Breast epithelium (tissue), 4 donors: Measurements from ENCODE around the gene FAM193A. TPM values are rescaled to one million over a fixed set of nuclear protein-coding genes. Genes with fewer than 3 reads are reported as not detected.
"Not testable (repeated sequence)": the region's sequence is repeated elsewhere in the genome, so short reads cannot be mapped to it uniquely, and the experiment has no call there.

Experiments used
- DNase-seq, 2 donors: peaks; one replicate each; pipeline ENCODE4 v3.0.0-alpha.2; 2019; ENCODE audit warnings: low spot score in 2 of 2
- H3K27ac ChIP-seq, 2 donors: fragments of 200-600 bp; sonication (generic) in 1 of 2; one replicate each; pipeline ENCODE4 v1.5.1; 2016 to 2019; ENCODE audit warnings: mild to moderate bottlenecking in 1 of 2
- H3K27me3 ChIP-seq, 2 donors: fragments of 200-600 bp; sonication (generic) in 1 of 2; one replicate each; pipeline versions ENCODE4 v1.5.1 to v1.6.0; 2017 to 2019; ENCODE audit warnings: control low read depth in 1 of 2, mild to moderate bottlenecking in 1 of 2
- H3K36me3 ChIP-seq: fragments of 200-600 bp; one replicate; pipeline ENCODE4 v1.5.1; 2019
- H3K4me1 ChIP-seq, 2 donors: fragments of 200-600 bp; sonication (generic); one replicate each; pipeline ENCODE4 v1.5.1; 2016 to 2019; ENCODE audit warnings: control low read depth in 1 of 2
- H3K4me3 ChIP-seq, 3 donors: fragments of 200-600 bp; sonication (generic); 1 replicate in 2 of 3; 2 replicates in 1 of 3; pipeline ENCODE4 v1.5.1; 2016 to 2019; ENCODE audit warnings: mild to moderate bottlenecking in 3 of 3, moderate library complexity in 2 of 3
- H3K9me3 ChIP-seq, 2 donors: fragments of 200-600 bp; sonication (generic) in 1 of 2; one replicate each; pipeline ENCODE4 v1.5.1; 2016 to 2019; ENCODE audit warnings: control low read depth in 1 of 2
- POLR2A ChIP-seq: fragments of 450-650 bp; IDR thresholded peaks from one replicate; pipeline ENCODE4 v1.6.1; 2016; ENCODE audit warnings: antibody characterized with exemption, mild to moderate bottlenecking, moderate library complexity
- POLR2AphosphoS5 ChIP-seq, 3 donors: sonication (generic); formaldehyde crosslinking; IDR thresholded peaks; one replicate each; pipeline ENCODE4 v1.6.1; 2017; ENCODE audit warnings: antibody characterized with exemption in 3 of 3
- intact Hi-C: fragments of 100-400 bp; cut with DNase I; formaldehyde crosslinking; loops from one replicate; pipeline ENCODE4 v1.15.1; 2023; ENCODE audit warnings: low total_unique reads
- total RNA-seq, 3 donors: library from RNA; depleted of rRNA; stranded (reverse); fragments of >200 nt; gene quantifications; one replicate each; pipeline ENCODE4 v1.1.0, GENCODE V29; 2016
- TF ChIP-seq, protein P1 (sequence below), 3 donors: fragments of 450-650 bp; IDR thresholded peaks; one replicate each; pipeline ENCODE4 v1.5.1; 2016 to 2017; ENCODE audit warnings: antibody characterized with exemption in 3 of 3, mild to moderate bottlenecking in 3 of 3, moderate library complexity in 3 of 3

The FAM193A gene
- total RNA-seq, 3 donors from 2014 or later = 24.5 to 26.5 (median 24.7) TPM

DNA sequence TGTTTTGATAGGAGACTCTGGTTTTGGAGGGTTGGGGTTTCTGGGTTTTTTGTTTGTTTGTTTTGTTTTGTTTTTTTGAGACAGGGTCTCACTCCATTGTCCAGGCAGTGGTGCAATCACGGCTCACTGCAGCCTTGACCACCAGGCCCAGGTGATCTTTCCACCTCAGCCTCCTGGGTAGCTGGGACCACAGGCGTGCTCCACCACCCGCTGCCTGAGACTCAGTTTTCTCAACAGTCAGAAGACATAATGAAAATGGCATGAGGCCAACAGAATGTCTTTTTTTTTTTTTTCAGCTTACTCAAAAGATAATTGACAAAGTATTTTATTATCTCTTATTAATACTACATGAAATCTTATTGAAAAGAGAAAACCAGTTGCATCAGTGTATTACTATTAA is 187.3 kb downstream of the FAM193A start:
- intact Hi-C loops = no loop called here
- H3K4me1 ChIP-seq = no peaks in the 10 kb centered on the region
- DNase-seq = no peak
- H3K27me3 ChIP-seq = no peaks in the 10 kb centered on the region
- H3K4me3 ChIP-seq = no peak overlapping the region
- TF ChIP-seq POLR2AphosphoS5 (IDR thresholded peaks at IDR 0.05) (no peak), POLR2A (no peak)
- TF ChIP-seq, protein P1, sequence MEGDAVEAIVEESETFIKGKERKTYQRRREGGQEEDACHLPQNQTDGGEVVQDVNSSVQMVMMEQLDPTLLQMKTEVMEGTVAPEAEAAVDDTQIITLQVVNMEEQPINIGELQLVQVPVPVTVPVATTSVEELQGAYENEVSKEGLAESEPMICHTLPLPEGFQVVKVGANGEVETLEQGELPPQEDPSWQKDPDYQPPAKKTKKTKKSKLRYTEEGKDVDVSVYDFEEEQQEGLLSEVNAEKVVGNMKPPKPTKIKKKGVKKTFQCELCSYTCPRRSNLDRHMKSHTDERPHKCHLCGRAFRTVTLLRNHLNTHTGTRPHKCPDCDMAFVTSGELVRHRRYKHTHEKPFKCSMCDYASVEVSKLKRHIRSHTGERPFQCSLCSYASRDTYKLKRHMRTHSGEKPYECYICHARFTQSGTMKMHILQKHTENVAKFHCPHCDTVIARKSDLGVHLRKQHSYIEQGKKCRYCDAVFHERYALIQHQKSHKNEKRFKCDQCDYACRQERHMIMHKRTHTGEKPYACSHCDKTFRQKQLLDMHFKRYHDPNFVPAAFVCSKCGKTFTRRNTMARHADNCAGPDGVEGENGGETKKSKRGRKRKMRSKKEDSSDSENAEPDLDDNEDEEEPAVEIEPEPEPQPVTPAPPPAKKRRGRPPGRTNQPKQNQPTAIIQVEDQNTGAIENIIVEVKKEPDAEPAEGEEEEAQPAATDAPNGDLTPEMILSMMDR (IDR thresholded peaks at IDR 0.05) = no peak
- no peaks in the 10 kb centered on the region for H3K36me3 ChIP-seq
- no peak overlapping the region for H3K27ac ChIP-seq
- H3K9me3 ChIP-seq = no peaks in the 10 kb centered on the region

DNA sequence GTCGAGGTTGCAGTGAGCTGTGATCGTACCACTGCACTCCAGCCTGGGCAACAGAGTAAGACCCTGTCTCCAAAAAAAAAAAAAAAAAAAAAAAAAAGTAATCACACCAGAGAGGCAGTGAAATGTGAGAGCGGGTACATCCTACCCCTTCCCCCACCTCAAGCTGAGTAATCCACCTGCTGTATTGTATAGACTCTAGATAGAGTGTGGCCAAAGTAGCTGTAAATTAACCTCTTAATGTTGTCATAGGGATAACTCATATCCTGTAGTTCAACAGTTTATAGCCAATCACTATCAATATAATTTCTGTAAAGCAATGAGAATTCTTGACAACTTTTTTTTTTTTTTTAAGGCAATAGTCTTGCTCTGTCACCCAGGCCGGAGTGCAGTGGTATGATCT is 188.9 kb downstream of the FAM193A start:
- Histone ChIP-seq H3K4me1 (no peaks in the 10 kb centered on the region), H3K27me3 (no peaks in the 10 kb centered on the region), H3K9me3 (no peaks in the 10 kb centered on the region), H3K36me3 (no peaks in the 10 kb centered on the region), H3K27ac (no peak overlapping the region), H3K4me3 (no peak overlapping the region)
- no peak for DNase-seq
- TF ChIP-seq, protein P1 (IDR thresholded peaks at IDR 0.05) = no peak
- intact Hi-C loops = no loop called here

GRCh38 chr4:2726881-2727280 is 190.4 kb downstream of the FAM193A start:
- H3K4me3 ChIP-seq, intact Hi-C loops, H3K27ac ChIP-seq, H3K9me3 ChIP-seq, H3K27me3 ChIP-seq, H3K4me1 ChIP-seq, DNase-seq, H3K36me3 ChIP-seq: not testable (repeated sequence)

DNA sequence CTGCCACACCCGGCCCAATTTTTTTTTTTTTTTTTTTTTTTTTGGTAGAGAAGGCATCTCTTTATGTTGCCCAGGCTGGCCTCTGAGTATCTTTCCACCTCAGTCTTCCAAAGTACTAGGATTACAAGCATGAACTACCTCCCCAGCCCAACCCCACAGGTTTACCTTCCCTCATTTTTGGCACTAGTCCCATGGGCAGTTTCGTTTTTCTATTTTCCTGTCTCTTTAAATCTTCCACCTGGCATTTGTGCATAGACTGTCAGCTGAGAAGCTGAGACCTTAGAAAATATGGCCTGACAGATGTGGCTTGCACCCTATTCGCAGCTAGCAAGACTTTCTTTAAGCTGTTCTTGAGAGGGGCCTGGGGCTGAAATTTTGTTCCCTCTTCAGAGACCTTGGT is 191.8 kb downstream of the FAM193A start:
- no peaks in the 10 kb centered on the region for H3K27me3 ChIP-seq
- DNase-seq = no peak
- H3K36me3 ChIP-seq = no peaks in the 10 kb centered on the region
- H3K4me1 ChIP-seq = peaks cover 0 to 4% of the 10 kb centered on the region in 2 donors
- no peak overlapping the region for H3K27ac ChIP-seq
- intact Hi-C loops = no loop called here
- TF ChIP-seq, protein P1 (IDR thresholded peaks at IDR 0.05) = no peak
- TF ChIP-seq POLR2AphosphoS5 (IDR thresholded peaks at IDR 0.05) (no peak), POLR2A (no peak)
- no peaks in the 10 kb centered on the region for H3K9me3 ChIP-seq
- no peak overlapping the region for H3K4me3 ChIP-seq

DNA sequence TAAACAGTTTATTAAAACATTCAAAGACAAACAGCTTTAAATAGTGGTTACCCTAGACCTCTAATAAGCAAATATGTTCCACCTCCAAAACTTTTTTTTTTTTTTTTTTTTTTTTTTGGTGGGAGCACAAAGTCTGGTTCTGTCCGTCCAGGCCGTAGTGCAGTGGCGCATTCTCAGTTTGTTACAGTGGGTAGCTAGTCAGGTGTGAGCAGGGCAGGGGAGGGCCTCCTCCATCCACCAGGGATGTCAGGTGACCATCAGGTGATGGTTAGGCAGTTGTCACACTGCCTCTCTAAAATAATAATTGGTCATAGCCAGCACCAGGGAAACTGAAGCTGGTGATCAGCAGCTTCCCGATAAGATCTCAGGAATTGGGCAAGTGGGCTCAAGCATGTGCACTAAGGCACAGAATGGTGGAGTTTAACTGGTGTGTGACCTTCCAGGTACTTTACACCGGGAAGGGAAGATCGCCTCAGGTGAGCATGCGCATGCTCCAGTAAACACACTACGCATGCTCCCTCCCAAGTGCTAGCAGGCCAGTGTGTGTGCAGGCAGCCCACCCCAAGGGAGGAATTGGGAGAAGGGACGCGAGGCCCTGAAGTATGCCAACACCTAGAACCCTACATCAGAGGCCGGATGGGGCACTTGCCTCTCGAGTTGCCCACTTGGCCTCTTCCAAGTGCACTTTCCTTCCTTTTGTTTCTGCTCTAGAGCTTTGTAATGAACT is 192.5 kb downstream of the FAM193A start:
- Histone ChIP-seq H3K4me3 (no peak overlapping the region), H3K9me3 (no peaks in the 10 kb centered on the region), H3K4me1 (peaks cover 0 to 4% of the 10 kb centered on the region in 2 donors), H3K27ac (no peak overlapping the region), H3K36me3 (no peaks in the 10 kb centered on the region), H3K27me3 (no peaks in the 10 kb centered on the region)
- DNase-seq = no peak
- TF ChIP-seq, protein P1 (IDR thresholded peaks at IDR 0.05) = no peak
- TF ChIP-seq POLR2AphosphoS5 (IDR thresholded peaks at IDR 0.05) (no peak), POLR2A (no peak)
- intact Hi-C loops = no loop called here

DNA sequence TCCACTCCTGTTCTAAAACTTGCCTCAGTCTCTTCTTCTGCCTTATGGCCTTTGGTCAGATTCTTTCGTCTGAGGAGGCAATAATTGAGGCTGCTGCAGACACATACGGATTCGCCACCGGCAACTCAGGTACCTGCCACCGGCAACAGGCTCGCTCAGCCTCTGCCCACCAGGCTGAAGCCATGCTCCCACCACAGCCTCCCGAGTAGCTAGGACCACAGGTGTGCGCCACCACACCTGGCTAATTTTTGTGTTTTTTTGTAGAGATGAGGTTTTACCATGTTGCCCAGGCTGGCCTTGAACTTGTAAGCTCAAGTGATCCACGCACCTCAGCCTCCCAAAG is 193.1 kb downstream of the FAM193A start:
- Histone ChIP-seq H3K36me3 (no peaks in the 10 kb centered on the region), H3K4me1 (peaks cover 0 to 4% of the 10 kb centered on the region in 2 donors), H3K9me3 (no peaks in the 10 kb centered on the region), H3K4me3 (no peak overlapping the region), H3K27ac (no peak overlapping the region), H3K27me3 (no peaks in the 10 kb centered on the region)
- DNase-seq = no peak
- TF ChIP-seq POLR2A (no peak), POLR2AphosphoS5 (IDR thresholded peaks at IDR 0.05) (no peak)
- TF ChIP-seq, protein P1 (IDR thresholded peaks at IDR 0.05) = no peak
- intact Hi-C loops = no loop called here
